HG02763 (cell line): ENCODE data around the gene EVC.
"Not testable (repeated sequence)": the region's sequence is repeated elsewhere in the genome, so short reads cannot be mapped to it uniquely, and the experiment has no call there.

Experiments used
- ATAC-seq: cut with Tn5 transposase; IDR thresholded peaks from one replicate; pipeline ENCODE4 v1.9.1; 2021; ENCODE audit warnings: mild to moderate bottlenecking, moderate library complexity; ENCODE audit not compliant: unreplicated experiment

EVC gene

DNA sequence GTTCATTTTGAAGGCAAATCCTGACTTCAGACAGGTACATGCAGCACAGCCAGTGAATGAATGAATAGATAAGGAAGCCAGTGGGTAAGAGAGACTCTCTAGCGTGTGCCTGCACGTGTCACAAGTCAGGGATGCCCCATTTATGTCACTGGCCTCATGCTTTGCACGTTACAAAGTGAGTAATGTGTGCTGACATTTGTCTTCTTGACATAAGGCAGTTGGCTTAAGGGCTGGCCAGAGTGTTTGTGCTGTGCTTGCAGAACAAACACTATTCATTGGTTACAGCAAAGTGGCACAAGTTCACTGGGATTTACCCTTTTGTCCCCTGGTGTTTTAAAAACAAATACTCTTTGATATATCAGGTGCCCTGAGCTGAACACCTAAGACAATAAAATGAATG, 125.9 kb downstream of the EVC start:
- ATAC-seq = no peak

GRCh38 chr4:5837483-5837882, 126.5 kb downstream of the EVC start:
- ATAC-seq = not testable (repeated sequence)

GRCh38 chr4:5839332-5839731, 128.3 kb downstream of the EVC start:
- no peak for ATAC-seq

DNA sequence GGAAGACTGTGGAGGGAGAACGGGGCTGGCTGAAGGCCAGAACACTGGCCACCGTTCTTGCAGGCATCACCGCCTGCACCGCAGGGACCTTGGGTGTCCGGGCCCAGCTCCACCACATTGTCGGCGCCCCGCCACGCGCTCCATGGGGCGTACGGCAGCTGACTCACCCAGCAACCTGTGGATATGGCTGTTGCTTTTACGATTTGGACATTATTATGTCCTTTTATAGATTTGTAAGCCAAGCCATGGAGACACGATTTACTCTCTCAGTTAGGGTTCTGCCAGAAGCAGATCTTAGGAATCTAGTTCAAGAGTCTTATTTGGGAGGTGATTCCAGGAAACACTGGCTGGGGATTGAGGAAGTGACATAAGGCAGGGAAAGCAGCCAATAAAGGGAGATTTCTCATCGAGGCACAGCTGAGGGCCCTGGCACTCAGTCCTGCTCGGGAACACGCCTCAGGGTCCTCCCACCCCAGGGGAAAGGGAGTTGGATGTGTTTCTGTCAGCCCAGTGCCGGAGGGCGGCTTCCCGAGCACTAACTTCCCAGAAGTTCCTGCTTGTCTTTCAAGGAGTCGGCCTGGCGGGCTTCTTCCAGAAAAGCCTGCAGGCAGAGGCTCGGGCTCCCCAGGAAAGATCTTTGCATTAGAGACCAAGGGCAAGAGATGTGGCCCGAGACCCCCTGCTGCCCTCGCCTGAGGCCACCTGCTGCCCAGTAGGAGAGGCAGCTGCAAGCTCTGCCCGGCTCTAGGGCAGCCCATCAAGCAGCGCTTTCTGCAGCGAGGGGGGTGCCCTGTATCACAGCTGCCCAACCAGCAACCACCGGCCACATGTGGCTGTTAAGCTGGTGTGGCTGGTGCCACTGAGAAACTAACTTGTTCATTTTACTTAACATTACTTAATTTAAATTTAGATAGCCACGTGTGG, 129.0 kb downstream of the EVC start:
- no peak for ATAC-seq

- ATAC-seq = no peak
Observed at GRCh38 chr4:5842456-5842855, 131.5 kb downstream of the EVC start.

DNA sequence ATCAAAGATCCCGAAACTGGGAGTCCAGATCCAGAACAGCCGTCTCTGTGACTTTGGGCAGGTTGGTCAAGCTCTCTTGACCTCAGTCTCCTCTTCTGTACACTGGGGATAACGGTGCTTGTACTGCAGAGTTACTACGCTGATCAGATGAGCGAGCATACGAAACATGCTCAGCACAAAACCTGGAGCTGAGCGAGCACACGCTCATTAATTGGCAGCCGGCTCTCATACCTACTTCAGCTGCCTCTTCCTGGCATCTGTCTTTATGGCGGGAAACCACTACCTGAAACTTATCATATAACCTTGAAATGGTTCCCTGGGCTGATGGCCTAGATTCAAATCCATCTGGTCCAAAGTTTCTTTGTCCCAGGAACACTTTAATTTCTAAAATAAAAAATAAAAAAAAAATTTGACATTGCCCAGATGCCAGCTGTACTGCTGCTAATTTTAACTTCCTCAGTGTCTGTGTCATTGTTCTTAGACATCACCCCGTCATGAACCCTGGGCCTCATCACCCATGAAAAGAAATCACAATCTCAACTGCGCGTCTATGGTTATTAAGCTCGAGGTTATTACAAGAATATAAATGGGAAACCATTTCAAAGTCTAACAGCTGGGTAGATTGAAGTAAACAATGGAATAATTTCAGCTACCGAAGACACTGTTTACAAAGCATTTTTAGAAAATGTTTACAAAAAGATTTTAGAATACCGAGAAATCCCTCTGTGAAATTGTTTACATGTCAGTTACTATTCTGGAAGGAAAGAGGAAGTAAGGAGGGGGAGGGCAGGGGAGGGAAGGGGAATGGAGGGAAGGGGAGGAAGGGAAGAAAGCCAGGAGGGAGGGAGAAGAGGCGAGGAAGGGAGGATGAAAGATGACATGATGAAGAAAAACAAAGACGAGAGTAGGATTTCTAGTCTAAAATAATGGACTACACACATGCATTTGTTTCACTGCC, 132.9 kb downstream of the EVC start:
- no peak for ATAC-seq

- no peak for ATAC-seq
Observed at GRCh38 chr4:5845035-5845905, 134.3 kb downstream of the EVC start.

DNA sequence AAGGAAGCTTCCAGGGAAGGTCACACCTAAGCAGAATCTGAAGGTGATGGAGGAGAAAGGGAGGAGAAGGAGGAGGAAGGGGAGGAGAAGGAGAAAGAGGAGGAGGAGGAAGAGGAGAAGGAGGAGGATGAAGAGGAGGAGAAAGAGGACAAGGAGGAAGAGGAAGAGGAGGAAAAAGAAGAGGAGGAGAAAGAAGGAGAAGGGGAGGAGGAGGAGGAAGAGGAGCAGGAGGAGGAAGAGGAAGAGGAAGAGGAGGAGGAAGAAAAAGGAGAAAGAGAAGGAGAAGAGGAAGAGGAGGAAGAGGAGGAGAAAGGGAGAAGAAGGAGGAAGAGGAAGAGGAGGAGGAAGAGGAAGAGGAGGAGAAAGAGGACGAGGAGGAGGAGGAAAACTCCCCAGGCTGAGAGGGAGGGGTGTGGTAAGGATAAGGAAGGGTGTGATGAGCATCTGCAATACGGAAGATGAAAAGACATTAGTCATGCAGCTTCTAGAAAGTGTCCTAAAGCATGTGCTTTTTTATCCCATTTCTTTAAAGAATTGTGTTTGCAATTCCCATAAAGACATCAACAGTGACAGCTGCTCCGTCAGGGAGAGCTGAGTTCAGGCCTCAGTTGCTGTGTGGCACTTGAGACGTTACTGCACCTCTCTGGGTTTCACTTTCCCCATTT, 140.8 kb downstream of the EVC start:
- no peak for ATAC-seq

DNA sequence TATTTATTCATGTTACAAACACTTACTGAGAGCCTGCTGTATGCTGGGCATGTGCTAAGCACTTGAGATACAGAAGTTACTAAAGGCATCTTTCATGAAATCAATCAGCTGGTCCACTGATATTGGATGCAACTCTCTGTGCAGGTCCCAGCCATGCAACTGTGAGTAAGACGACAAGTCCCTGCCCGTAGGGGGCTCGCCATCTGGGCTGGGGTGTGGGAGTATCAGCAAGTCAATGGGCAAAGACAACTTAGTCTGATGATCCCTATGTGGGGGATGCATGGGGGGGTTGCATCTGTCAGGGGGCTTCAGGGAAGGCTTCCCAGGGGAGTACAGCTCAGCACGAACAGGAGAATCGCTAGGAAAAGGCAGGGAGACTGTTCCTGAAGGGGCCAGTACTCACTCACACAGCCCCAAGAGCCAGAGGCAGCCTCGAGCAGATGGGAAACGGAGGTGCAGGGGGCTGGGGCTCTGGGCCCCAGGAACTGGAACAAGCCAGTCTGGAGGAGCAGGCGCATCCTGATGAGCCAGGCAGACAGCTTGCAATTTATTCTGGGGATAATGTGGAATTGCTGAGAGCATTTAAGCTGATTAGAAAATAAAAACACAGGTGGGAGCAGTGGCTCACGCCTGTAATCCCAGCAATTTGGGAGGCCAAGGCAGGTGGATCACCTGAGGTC, 141.7 kb downstream of the EVC start:
- ATAC-seq = no peak

DNA sequence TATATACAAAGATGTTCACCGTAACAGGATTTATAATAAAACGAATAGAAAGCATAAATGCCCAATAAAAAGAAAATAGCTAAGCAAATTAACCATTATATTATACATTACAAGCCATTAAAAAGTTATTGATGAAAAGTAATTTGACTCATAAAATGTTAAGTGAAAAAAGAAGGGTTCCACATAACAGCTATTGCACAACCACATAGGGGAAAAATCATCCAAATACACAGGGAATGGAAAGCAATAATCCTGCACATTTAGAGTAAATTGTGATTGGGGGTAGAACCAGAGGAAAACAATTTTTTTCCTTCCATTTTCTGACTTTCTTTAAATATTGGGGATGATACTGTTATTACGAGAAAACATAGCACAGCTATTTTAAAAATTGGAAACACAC, 143.9 kb downstream of the EVC start:
- ATAC-seq = no peak

DNA sequence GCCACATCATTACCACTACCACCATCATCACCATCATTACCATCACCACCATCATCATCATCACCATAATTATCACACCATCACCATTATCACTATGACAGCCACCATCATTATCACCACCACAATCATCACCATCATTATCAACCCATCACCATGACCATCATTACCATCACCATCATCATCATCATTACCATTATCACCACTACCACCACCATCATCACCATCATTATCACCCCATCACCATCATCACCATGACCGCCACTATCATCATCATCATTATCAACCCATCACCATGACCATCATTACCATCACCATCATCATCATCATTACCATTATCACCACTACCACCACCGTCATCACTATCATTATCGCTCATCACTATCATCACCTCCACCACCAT, 145.4 kb downstream of the EVC start:
- ATAC-seq = not testable (repeated sequence)

GRCh38 chr4:5857199-5857598, 146.2 kb downstream of the EVC start:
- no peak for ATAC-seq

DNA sequence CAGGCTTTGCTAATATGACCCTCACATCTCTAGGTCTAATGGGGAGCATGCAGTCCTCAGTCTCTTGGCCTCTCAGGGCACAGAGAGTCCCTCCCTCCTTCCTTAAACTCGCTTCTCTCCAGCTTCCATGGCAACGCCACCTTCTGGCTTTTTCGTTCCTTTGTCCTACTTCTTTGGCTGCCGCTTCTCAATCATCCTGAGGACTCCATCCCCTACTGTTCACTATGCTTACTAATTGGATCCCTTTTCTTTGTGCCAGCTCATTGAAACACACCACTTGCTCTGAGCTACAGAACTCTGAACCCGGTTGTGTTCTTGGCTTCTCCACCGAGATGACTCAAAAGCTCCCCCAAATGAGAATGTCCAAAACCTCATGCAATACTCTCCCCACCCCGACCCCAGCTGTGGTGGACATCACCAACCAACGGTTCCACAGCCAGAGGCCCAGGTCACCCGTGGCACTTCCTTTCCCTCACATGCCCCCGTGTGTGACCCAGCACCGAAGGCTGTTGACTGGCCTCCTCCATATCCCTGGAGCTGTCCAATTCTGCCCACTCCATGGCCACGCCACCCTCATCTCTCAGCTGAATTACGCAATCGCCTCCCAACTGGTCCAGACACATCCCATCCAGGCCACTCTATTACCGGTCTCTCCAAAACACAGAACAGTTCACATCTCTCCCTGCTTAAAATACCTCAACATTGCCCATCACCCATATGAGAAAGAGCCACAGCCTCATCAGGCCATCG, 147.2 kb downstream of the EVC start:
- ATAC-seq = no peak

DNA sequence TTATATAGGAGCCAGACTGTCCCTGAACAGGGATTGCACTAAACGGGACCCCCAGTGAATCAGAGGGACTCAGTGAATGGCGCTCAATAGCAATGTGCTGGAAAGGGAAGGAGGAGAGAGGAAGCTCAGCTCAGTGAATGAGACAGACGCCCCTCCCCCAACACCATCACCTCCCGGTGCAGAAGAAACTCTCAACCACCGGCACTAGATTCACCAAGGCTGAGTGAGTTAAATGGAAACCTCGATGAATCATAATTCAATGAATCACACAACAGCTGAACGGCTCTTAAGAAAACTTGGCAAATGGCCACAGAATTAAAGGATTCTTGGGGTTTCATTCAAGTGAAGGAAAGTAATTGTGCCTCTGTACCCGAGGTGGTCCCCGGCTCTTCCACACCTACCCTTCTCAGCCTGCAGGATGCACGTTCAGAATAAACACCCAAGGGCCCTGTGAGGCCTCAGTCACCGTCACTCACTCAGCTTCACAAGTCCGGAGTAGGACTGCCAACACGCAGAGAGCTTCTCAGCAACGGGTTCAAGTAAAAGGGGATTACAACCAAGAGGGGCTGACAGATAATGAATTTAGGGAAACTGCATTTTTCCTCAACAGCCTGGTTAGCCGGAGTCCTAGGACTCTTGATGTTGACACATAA, 152.6 kb downstream of the EVC start:
- ATAC-seq = no peak
